Naive thymus-derived CD4-positive, alpha-beta T cell (primary cell): ENCODE data around the gene FAM168B. TPM values are rescaled to one million over a fixed set of nuclear protein-coding genes. Genes with fewer than 3 reads are reported as not detected.

Experiments used
- ATAC-seq: fragments of 150-1000 bp; cut with Tn5 transposase; 2 replicates; pipeline ENCODE4 v1.10.0; 2021; ENCODE audit warnings: mild to moderate bottlenecking, moderate library complexity
- CTCF ChIA-PET: fragments of 350-600 bp; sonication (Branson Sonifier 250); formaldehyde crosslinking; loops from one replicate; lab custom pipeline; 2021; ENCODE audit warnings: antibody characterized with exemption; lab: Charles Lee
- POLR2A ChIA-PET: fragments of 350-600 bp; sonication (Branson Sonifier 250); formaldehyde crosslinking; loops from one replicate; lab custom pipeline; 2021; ENCODE audit warnings: antibody characterized with exemption, inconsistent platforms; lab: Charles Lee
- DNase-seq, 9 donors: peaks; one replicate each; pipeline versions ENCODE4 v3.0.0 to v3.0.0-alpha.2; 2020 to 2022; ENCODE audit warnings: mixed read lengths in 1 of 9
- H3K27ac ChIP-seq: one replicate; pipeline ENCODE4 v1.7.0; 2013; ENCODE audit warnings: mild to moderate bottlenecking, low read depth, low read length, moderate library complexity
- H3K27me3 ChIP-seq, 2 donors: one replicate each; pipeline ENCODE4 v1.7.0; 2013; ENCODE audit warnings: low read length in 2 of 2, mild to moderate bottlenecking in 2 of 2, moderate library complexity in 2 of 2; ENCODE audit not compliant: control insufficient read depth in 2 of 2, insufficient read depth in 2 of 2
- H3K36me3 ChIP-seq, 3 experiments: 1 replicate in 2 of 3; 2 replicates in 1 of 3; pipeline ENCODE4 v1.7.0; 2013; ENCODE audit warnings: low read length in 3 of 3, mild to moderate bottlenecking in 3 of 3, moderate library complexity in 1 of 3; ENCODE audit not compliant: insufficient read depth in 3 of 3, control insufficient read depth in 2 of 3
- H3K4me1 ChIP-seq, 2 donors: one replicate each; pipeline ENCODE4 v1.7.0; 2013; ENCODE audit warnings: low read length in 2 of 2, mild to moderate bottlenecking in 2 of 2, moderate library complexity in 1 of 2; ENCODE audit not compliant: control insufficient read depth in 2 of 2, insufficient read depth in 2 of 2
- H3K4me3 ChIP-seq: 2 replicates; pipeline ENCODE4 v1.7.0; 2013; ENCODE audit warnings: mild to moderate bottlenecking, low read length
- H3K9me3 ChIP-seq, 3 experiments: 1 replicate in 2 of 3; 2 replicates in 1 of 3; pipeline ENCODE4 v1.7.0; 2013; ENCODE audit warnings: low read length in 3 of 3; ENCODE audit not compliant: control insufficient read depth in 2 of 3
- H3K27ac Mint-ChIP-seq, 9 donors: one replicate each; pipeline ENCODE4 v1.8.0; 2020 to 2022; ENCODE audit warnings: mixed read lengths in 9 of 9, mild to moderate bottlenecking in 8 of 9, moderate library complexity in 5 of 9, inconsistent platforms in 2 of 9
- H3K27me3 Mint-ChIP-seq, 5 donors: one replicate each; pipeline ENCODE4 v1.8.0; 2021 to 2022; ENCODE audit warnings: mixed read lengths in 5 of 5, mild to moderate bottlenecking in 1 of 5
- H3K36me3 Mint-ChIP-seq, 5 donors: one replicate each; pipeline ENCODE4 v1.8.0; 2020 to 2022; ENCODE audit warnings: mixed read lengths in 5 of 5, mild to moderate bottlenecking in 3 of 5, inconsistent platforms in 1 of 5
- H3K4me1 Mint-ChIP-seq, 7 donors: one replicate each; pipeline ENCODE4 v1.8.0; 2020 to 2022; ENCODE audit warnings: mixed read lengths in 7 of 7, mild to moderate bottlenecking in 3 of 7, inconsistent platforms in 1 of 7
- H3K4me3 Mint-ChIP-seq, 10 donors: one replicate each; pipeline ENCODE4 v1.8.0; 2020 to 2022; ENCODE audit warnings: mild to moderate bottlenecking in 10 of 10, mixed read lengths in 10 of 10, moderate library complexity in 6 of 10, inconsistent platforms in 2 of 10
- H3K9me3 Mint-ChIP-seq, 11 donors: one replicate each; pipeline ENCODE4 v1.8.0; 2020 to 2022; ENCODE audit warnings: mixed read lengths in 11 of 11, mild to moderate bottlenecking in 4 of 11, inconsistent platforms in 1 of 11, moderate library complexity in 1 of 11
- intact Hi-C, 2 donors: fragments of 100-400 bp; cut with micrococcal nuclease; formaldehyde crosslinking; loops; one replicate each; pipeline ENCODE4 v1.15.1; 2023
- polyA plus RNA-seq, 2 donors: library from polyadenylated mRNA; unstranded; fragments of 300-500 nt; fragmentation: Illumina TruSeq; gene quantifications; one replicate each; pipeline ENCODE4 v1.2.3, GENCODE V29; 2021
- total RNA-seq, 6 experiments: library from RNA in 5 of 6; stranded (reverse) in 5 of 6; gene quantifications; 1 replicate in 5 of 6; 2 replicates in 1 of 6; pipeline ENCODE4 v1.2.3 and lab custom pipeline; 2021 to 2026

The FAM168B gene
- total and polyA plus RNA-seq, 7 experiments from 2014 or later: 36.3 to 82.9 (median 52.7) TPM

DNA sequence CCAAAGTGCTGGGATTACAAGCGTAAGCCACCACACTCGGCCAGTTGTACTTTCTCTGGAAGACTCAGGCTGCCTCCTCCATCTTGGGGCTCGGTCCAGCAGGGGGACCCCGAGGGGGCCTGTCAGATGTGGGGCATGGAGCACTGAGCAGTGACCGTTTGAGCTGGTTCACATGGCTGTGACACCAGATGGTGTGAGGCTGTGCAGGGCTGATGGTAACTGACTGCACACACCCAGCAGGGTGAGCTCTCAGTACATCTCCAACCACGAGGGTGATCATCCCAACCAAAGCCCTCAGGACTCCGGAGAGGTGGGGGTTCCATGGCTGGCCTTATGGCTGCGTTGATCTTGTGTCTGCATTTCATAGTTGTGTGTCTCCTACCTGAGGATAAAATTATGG, 63.4 kb downstream of the FAM168B start:
- DNase-seq (no peak), ATAC-seq (no peak)
- Mint-ChIP-seq H3K36me3 (no peaks in the 10 kb centered on the region), H3K9me3 (peaks cover 0 to 12% (median 4%) of the 10 kb centered on the region in 11 donors), H3K27ac (no peak overlapping the region), H3K4me1 (peaks cover 0 to 11% (median 9%) of the 10 kb centered on the region in 7 donors), H3K4me3 (no peak overlapping the region), H3K27me3 (peaks cover 25 to 44% (median 31%) of the 10 kb centered on the region in 5 donors)
- intact Hi-C loops: no loop called here
- POLR2A ChIA-PET: no interaction called here
- CTCF ChIA-PET: no interaction called here
- Histone ChIP-seq H3K36me3 (no peaks in the 10 kb centered on the region), H3K4me3 (no peak overlapping the region), H3K27ac (no peak overlapping the region), H3K4me1 (peaks cover 0 to 8% of the 10 kb centered on the region in 2 donors), H3K27me3 (peaks cover 0 to 6% of the 10 kb centered on the region in 2 donors), H3K9me3 (no peaks in the 10 kb centered on the region)

DNA sequence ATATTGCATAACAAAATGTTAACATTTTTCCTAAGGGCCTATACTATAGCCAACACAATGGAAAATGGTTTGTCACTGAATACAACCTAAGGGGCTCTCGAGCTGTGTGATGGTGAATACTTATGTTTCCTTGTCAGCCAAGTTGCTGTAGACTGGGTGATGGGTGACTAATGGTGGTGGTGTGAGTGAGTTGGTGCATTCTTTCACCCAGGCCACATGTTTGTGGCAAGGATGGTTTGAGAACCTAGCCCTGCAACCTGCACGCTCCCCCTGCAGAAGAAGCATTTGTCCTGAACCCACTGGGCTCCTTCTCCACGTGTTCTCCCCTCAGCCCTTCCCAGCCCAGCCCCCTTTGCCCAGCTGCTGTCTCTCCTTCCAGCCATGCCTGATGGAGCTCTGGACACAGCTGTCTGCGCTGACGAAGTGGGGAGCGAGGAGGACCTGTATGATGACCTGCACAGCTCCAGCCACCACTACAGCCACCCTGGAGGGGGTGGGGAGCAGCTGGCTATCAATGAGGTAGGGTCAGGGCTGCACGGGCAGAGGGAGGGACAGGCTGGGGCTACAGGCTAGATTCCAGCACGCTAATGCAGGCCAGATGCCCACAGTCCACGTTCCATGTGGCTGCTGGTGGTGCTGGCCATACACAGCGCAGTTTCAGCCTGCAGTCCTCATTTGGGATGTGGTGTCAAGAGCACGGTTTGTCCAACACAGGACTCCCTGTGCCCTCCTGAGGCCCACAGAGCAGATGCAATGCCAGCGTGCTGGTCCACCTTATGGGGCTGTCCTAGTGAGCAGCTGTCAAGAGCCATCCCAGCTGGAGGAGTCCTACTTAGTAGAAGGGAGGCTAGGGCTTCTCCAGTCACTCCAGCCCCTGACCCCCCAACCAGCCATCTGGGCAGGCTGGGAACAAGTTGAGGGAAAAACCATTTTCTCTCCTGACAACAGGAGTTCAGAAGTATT, 65.4 kb downstream of the FAM168B start:
- no peaks in the 10 kb centered on the region for H3K36me3 ChIP-seq
- no peak overlapping the region for H3K4me3 ChIP-seq
- H3K9me3 ChIP-seq: no peaks in the 10 kb centered on the region
- Mint-ChIP-seq H3K9me3 (peaks cover 0 to 12% (median 4%) of the 10 kb centered on the region in 11 donors), H3K27me3 (peaks cover 22 to 38% (median 36%) of the 10 kb centered on the region in 5 donors), H3K27ac (no peak overlapping the region), H3K4me3 (no peak overlapping the region), H3K4me1 (no peaks in the 10 kb centered on the region), H3K36me3 (no peaks in the 10 kb centered on the region)
- ChIA-PET CTCF (no interaction called here), POLR2A (no interaction called here)
- DNase-seq (no peak), ATAC-seq (no peak)
- no peak overlapping the region for H3K27ac ChIP-seq
- intact Hi-C loops: no loop called here
- peaks cover 0 to 6% of the 10 kb centered on the region in 2 donors for H3K27me3 ChIP-seq
- no peaks in the 10 kb centered on the region for H3K4me1 ChIP-seq

DNA sequence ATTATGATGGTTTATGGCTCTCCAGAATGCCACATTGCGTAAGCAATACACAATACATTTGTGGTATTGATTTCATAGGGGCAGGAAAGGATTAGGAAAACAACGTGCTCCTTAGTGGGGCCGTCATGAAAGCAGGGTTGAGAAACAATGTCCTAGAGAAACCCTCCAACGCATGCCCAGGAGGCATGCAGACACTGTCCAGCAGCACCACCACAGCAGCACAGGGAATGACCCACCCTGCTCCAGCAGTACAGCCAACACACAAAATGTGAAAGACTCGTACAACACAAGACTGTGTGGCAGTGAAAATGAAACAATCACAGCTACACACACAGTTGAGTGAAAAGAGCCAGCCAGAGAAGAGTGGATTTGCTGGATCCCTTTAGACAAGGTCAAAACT, 66.3 kb downstream of the FAM168B start:
- Histone ChIP-seq H3K4me1 (no peaks in the 10 kb centered on the region), H3K36me3 (no peaks in the 10 kb centered on the region), H3K4me3 (no peak overlapping the region), H3K27ac (no peak overlapping the region), H3K9me3 (no peaks in the 10 kb centered on the region), H3K27me3 (peaks cover 0 to 6% of the 10 kb centered on the region in 2 donors)
- Mint-ChIP-seq H3K4me1 (no peaks in the 10 kb centered on the region), H3K27ac (no peak overlapping the region), H3K36me3 (peaks cover 0 to under 1% (median 0%) of the 10 kb centered on the region in 5 donors), H3K4me3 (no peak overlapping the region), H3K9me3 (peaks cover 0 to 13% (median 4%) of the 10 kb centered on the region in 11 donors), H3K27me3 (peaks cover 22 to 43% (median 42%) of the 10 kb centered on the region in 5 donors)
- ATAC-seq (no peak), DNase-seq (no peak)
- CTCF ChIA-PET: no interaction called here
- intact Hi-C loops: no loop called here
- POLR2A ChIA-PET: no interaction called here

DNA sequence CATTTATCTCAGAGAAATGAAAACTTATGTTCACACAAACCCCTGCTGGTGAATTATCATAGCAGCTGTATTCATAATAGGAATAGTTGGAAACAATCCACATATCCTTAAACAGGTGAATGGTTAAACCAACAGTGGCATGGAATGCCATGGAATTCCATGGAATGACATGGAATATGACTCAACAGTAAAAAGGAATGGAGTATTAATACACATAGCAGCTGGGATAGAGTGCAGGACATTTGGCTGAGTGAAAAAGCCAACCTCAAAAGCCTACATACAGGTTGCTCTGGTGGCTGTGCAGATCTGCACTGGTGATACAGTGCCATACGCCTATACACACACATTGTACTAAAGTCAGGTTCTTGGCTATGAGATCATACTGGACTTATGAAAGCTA, 69.5 kb downstream of the FAM168B start:
- ChIA-PET POLR2A (no interaction called here), CTCF (no interaction called here)
- no peak for DNase-seq
- Mint-ChIP-seq H3K27ac (no peak overlapping the region), H3K4me1 (no peaks in the 10 kb centered on the region), H3K27me3 (peaks cover 27 to 51% (median 46%) of the 10 kb centered on the region in 5 donors), H3K9me3 (peaks cover 0 to 15% (median 4%) of the 10 kb centered on the region in 11 donors), H3K4me3 (no peak overlapping the region), H3K36me3 (peaks cover 0 to 4% (median 0%) of the 10 kb centered on the region in 5 donors)
- Histone ChIP-seq H3K36me3 (no peaks in the 10 kb centered on the region), H3K4me3 (no peak overlapping the region), H3K27me3 (peaks cover 0 to 6% of the 10 kb centered on the region in 2 donors), H3K4me1 (no peaks in the 10 kb centered on the region), H3K9me3 (no peaks in the 10 kb centered on the region), H3K27ac (no peak overlapping the region)
- no peak for ATAC-seq
- intact Hi-C loops: no loop called here

DNA sequence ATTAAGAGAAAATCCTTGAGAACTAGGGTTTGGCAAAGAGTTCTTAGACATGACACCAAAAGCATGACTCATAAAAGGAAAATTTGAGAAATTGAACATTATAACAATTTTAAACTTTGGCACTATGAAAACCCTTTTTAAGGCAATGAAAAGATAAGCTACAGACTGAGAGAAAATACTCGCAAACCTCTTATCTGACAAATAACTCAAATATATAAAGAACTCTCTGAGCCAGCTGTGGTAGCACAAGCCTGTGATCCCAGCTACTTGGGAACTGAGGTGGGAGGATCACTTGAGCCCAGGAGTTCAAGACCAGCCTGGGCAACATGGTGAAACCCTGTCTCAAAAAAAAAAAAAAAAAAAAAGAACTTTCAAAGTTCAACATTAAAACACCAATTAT, 70.5 kb downstream of the FAM168B start:
- Mint-ChIP-seq H3K4me3 (no peak overlapping the region), H3K27ac (no peak overlapping the region), H3K27me3 (peaks cover 32 to 56% (median 47%) of the 10 kb centered on the region in 5 donors), H3K36me3 (peaks cover 0 to 4% (median 0%) of the 10 kb centered on the region in 5 donors), H3K9me3 (peaks cover 0 to 13% (median 3%) of the 10 kb centered on the region in 11 donors), H3K4me1 (no peaks in the 10 kb centered on the region)
- no peak overlapping the region for H3K27ac ChIP-seq
- DNase-seq (no peak), ATAC-seq (no peak)
- no peaks in the 10 kb centered on the region for H3K4me1 ChIP-seq
- H3K36me3 ChIP-seq: no peaks in the 10 kb centered on the region
- intact Hi-C loops: no loop called here
- peaks cover 0 to 6% of the 10 kb centered on the region in 2 donors for H3K27me3 ChIP-seq
- no peak overlapping the region for H3K4me3 ChIP-seq
- ChIA-PET CTCF (no interaction called here), POLR2A (no interaction called here)
- H3K9me3 ChIP-seq: no peaks in the 10 kb centered on the region

DNA sequence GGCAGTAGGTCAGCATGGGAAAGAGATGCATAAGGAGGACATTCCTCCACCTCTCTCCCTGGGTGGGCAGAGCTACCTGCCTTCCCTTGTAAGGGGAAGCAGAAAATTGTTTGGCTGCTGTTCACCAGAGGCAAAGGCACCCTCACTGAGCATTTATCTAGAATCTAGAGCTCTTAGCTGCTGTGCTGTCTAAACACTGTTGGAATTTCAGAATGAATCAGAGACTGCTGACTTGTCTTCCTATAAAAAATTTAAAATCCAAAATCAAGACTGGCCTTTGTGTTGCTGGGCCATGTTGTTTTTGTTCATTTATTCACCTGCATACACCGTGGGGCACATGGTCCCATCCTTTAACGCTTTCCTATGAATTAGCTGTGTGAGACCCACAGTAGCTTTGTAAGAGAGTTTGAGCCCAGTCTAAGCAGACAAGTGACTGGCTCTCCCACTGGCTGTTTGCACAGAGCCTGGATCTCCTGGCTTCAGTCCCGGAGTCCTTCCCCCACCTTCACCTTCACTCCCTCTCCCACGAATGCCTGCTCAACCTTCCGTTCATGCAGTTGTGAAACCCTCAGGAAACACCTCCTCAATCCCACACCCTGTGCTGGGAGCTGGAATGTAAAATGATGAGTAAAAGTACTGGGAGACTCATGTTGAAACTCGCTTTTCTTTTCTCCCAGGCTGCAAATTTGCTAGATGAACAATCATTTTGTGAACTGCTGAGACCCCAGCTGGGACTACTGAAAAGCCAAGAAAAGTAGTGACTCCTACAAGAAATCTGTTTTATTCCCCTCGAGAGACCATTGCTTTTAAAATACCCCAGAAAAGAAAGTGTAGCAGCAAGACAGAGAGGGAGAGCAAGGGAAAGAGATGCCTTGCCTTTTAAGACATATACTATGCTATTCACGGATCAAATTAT, 76.2 kb downstream of the FAM168B start:
- Mint-ChIP-seq H3K27me3 (peaks cover 6 to 36% (median 18%) of the 10 kb centered on the region in 5 donors), H3K4me3 (no peak overlapping the region), H3K27ac (no peak overlapping the region), H3K36me3 (peaks cover 0 to 4% (median 0%) of the 10 kb centered on the region in 5 donors), H3K9me3 (peaks cover 0 to 5% (median 0%) of the 10 kb centered on the region in 11 donors), H3K4me1 (peaks cover 0 to under 1% (median 0%) of the 10 kb centered on the region in 7 donors)
- CTCF ChIA-PET: no interaction called here
- Histone ChIP-seq H3K36me3 (no peaks in the 10 kb centered on the region), H3K4me3 (no peak overlapping the region), H3K27ac (no peak overlapping the region), H3K4me1 (no peaks in the 10 kb centered on the region), H3K9me3 (no peaks in the 10 kb centered on the region), H3K27me3 (no peaks in the 10 kb centered on the region)
- intact Hi-C loops: no loop called here
- POLR2A ChIA-PET: no interaction called here
- ATAC-seq (no peak), DNase-seq (no peak)
